Mesenchymal stem cell (in vitro differentiated cells and primary cell): ENCODE data around the gene CCDC30.
A peak's percentile ranks its signal among the peaks of the same experiment; 100 is the strongest.

Source experiments
- DNase-seq: peaks from one replicate; pipeline ENCODE4 v3.0.0-alpha.2; 2013
- H2AFZ ChIP-seq: one replicate; pipeline ENCODE4 v1.6.1; 2013; ENCODE audit warnings: low read depth, mild to moderate bottlenecking, control low read depth, inconsistent platforms, low read length, moderate library complexity
- H2AK5ac ChIP-seq: 2 replicates; pipeline ENCODE4 v1.6.1; 2013; ENCODE audit warnings: low read length, moderate library complexity, mild to moderate bottlenecking, inconsistent platforms; ENCODE audit not compliant: severe bottlenecking
- H2BK120ac ChIP-seq: one replicate; pipeline ENCODE4 v1.6.1; 2013; ENCODE audit warnings: low read depth, mild to moderate bottlenecking, inconsistent platforms, low read length, moderate library complexity
- H2BK12ac ChIP-seq, 2 experiments: one replicate each; pipeline ENCODE4 v1.6.1; 2013; ENCODE audit warnings: inconsistent platforms in 2 of 2, low read length in 2 of 2, mild to moderate bottlenecking in 2 of 2, moderate library complexity in 2 of 2, control low read depth in 1 of 2
- H2BK15ac ChIP-seq: one replicate; pipeline ENCODE4 v1.6.1; 2013; ENCODE audit warnings: mild to moderate bottlenecking, low read depth, inconsistent platforms; ENCODE audit not compliant: poor library complexity, severe bottlenecking
- H2BK5ac ChIP-seq: 2 replicates; pipeline ENCODE4 v1.6.1; 2013; ENCODE audit warnings: low read depth, mild to moderate bottlenecking, low read length, control low read depth, inconsistent platforms; ENCODE audit not compliant: poor library complexity, severe bottlenecking
- H3K14ac ChIP-seq, 2 experiments: one replicate each; pipeline ENCODE4 v1.6.1; 2013; ENCODE audit warnings: inconsistent platforms in 2 of 2, low read length in 2 of 2, control low read depth in 1 of 2, mild to moderate bottlenecking in 1 of 2, moderate library complexity in 1 of 2
- H3K18ac ChIP-seq, 2 experiments: one replicate each; pipeline ENCODE4 v1.6.1; 2013; ENCODE audit warnings: inconsistent platforms in 2 of 2, low read length in 2 of 2, control low read depth in 1 of 2, low read depth in 1 of 2, mild to moderate bottlenecking in 1 of 2
- H3K23ac ChIP-seq, 2 experiments: one replicate each; pipeline ENCODE4 v1.6.1; 2013; ENCODE audit warnings: inconsistent platforms in 2 of 2, low read length in 2 of 2, mild to moderate bottlenecking in 2 of 2, moderate library complexity in 2 of 2, control low read depth in 1 of 2
- H3K27ac ChIP-seq: 2 replicates; pipeline ENCODE4 v1.5.1; 2013; ENCODE audit warnings: mild to moderate bottlenecking, moderate library complexity, low read length, control low read depth, inconsistent platforms; ENCODE audit not compliant: poor library complexity, severe bottlenecking
- H3K27me3 ChIP-seq, 2 experiments: 2 replicates each; pipeline versions ENCODE4 v1.6.1 to v1.7.0; 2013; ENCODE audit warnings: low read length in 2 of 2, mild to moderate bottlenecking in 2 of 2, moderate library complexity in 2 of 2, control low read depth in 1 of 2, inconsistent platforms in 1 of 2; ENCODE audit not compliant: control insufficient read depth in 1 of 2, insufficient read depth in 1 of 2
- H3K36me3 ChIP-seq, 2 experiments: 2 replicates each; pipeline versions ENCODE4 v1.6.1 to v1.7.0; 2013; ENCODE audit warnings: low read length in 2 of 2, control low read depth in 1 of 2, inconsistent platforms in 1 of 2, low read depth in 1 of 2, mild to moderate bottlenecking in 1 of 2; ENCODE audit not compliant: insufficient read depth in 2 of 2, control insufficient read depth in 1 of 2
- H3K4ac ChIP-seq, 2 experiments: one replicate each; pipeline ENCODE4 v1.6.1; 2013; ENCODE audit warnings: inconsistent platforms in 2 of 2, low read length in 2 of 2, mild to moderate bottlenecking in 2 of 2, moderate library complexity in 2 of 2, control low read depth in 1 of 2, low read depth in 1 of 2
- H3K4me1 ChIP-seq: 2 replicates; pipeline ENCODE4 v1.6.1; 2013; ENCODE audit warnings: low read depth, low read length, control low read depth; ENCODE audit not compliant: control insufficient read depth, insufficient read depth
- H3K4me2 ChIP-seq: 2 replicates; pipeline ENCODE4 v1.6.1; 2013; ENCODE audit warnings: low read length, mild to moderate bottlenecking, inconsistent platforms; ENCODE audit not compliant: poor library complexity, severe bottlenecking
- H3K4me3 ChIP-seq, 2 experiments: 2 replicates each; pipeline versions ENCODE4 v1.5.1 to v1.7.0; 2013; ENCODE audit warnings: low read length in 2 of 2, mild to moderate bottlenecking in 2 of 2, control low read depth in 1 of 2, low read depth in 1 of 2; ENCODE audit not compliant: insufficient read depth in 1 of 2
- H3K79me1 ChIP-seq: replicated peaks from 2 replicates; pipeline ENCODE4 v1.6.1; 2013; ENCODE audit warnings: mild to moderate bottlenecking, control low read depth, low read length, inconsistent platforms; ENCODE audit not compliant: poor library complexity, severe bottlenecking
- H3K9ac ChIP-seq: 2 replicates; pipeline ENCODE4 v1.7.0; 2013; ENCODE audit warnings: mild to moderate bottlenecking, low read length, moderate library complexity
- H3K9me3 ChIP-seq: 2 replicates; pipeline ENCODE4 v1.7.0; 2013; ENCODE audit warnings: mild to moderate bottlenecking, low read length; ENCODE audit not compliant: control insufficient read depth
- H4K8ac ChIP-seq: one replicate; pipeline ENCODE4 v1.6.1; 2013; ENCODE audit warnings: inconsistent platforms, mild to moderate bottlenecking, low read length, moderate library complexity
- H4K91ac ChIP-seq: one replicate; pipeline ENCODE4 v1.6.1; 2013; ENCODE audit warnings: mild to moderate bottlenecking, low read length, inconsistent platforms
- WGBS: methylation state at CpG from one replicate; pipeline ENCODE4 v1.1.7; 2013; ENCODE audit warnings: mixed read lengths; 5-methylcytosine and 5-hydroxymethylcytosine counted together

The CCDC30 gene

GRCh38 chr1:42429603-42430002 is 33.5 kb upstream of the CCDC30 start:
- WGBS = 97% methylated on average over 1 of the region's 1 CpG
- H3K18ac ChIP-seq = no peak overlapping the region

GRCh38 chr1:42430286-42431135 is 32.6 kb upstream of the CCDC30 start:
- H4K8ac ChIP-seq = no peak overlapping the region
- H3K18ac ChIP-seq = no peak overlapping the region
- H3K4me3 ChIP-seq = no peak overlapping the region
- no peak overlapping the region for H3K14ac ChIP-seq
- H3K27ac ChIP-seq = no peak overlapping the region
- H4K91ac ChIP-seq = no peak overlapping the region
- WGBS = 88% methylated on average over 2 of the region's 3 CpGs
- H2BK120ac ChIP-seq = no peak overlapping the region
- no peak overlapping the region for H2AFZ ChIP-seq
- H2BK12ac ChIP-seq = no peak overlapping the region
- no peak overlapping the region for H3K4me2 ChIP-seq
- no peak overlapping the region for H2AK5ac ChIP-seq
- no peaks in the 10 kb centered on the region for H3K36me3 ChIP-seq
- no peaks in the 10 kb centered on the region for H3K4me1 ChIP-seq
- no peak for DNase-seq
- peak overlapping the region; percentile 60 for H3K9ac ChIP-seq
- no peak overlapping the region for H2BK15ac ChIP-seq
- no peaks in the 10 kb centered on the region for H3K27me3 ChIP-seq
- no peaks in the 10 kb centered on the region for H3K9me3 ChIP-seq
- H2BK5ac ChIP-seq = no peak overlapping the region
- H3K79me1 ChIP-seq = no peaks in the 10 kb centered on the region
- H3K4ac ChIP-seq = no peak overlapping the region
- no peak overlapping the region for H3K23ac ChIP-seq

More at GRCh38 chr1:42429603-42430002, 33.5 kb upstream of the CCDC30 start:
- Histone ChIP-seq H3K79me1 (no peaks in the 10 kb centered on the region), H2AK5ac (no peak overlapping the region), H3K27me3 (no peaks in the 10 kb centered on the region), H2AFZ (no peak overlapping the region), H3K4me1 (peaks cover under 1% of the 10 kb centered on the region), H3K27ac (no peak overlapping the region), H3K4me3 (no peak overlapping the region), H2BK120ac (no peak overlapping the region), H3K4me2 (no peak overlapping the region), H3K23ac (no peak overlapping the region), H2BK12ac (no peak overlapping the region), H4K8ac (no peak overlapping the region), H3K36me3 (no peaks in the 10 kb centered on the region), H2BK15ac (no peak overlapping the region), H3K14ac (no peak overlapping the region), H4K91ac (no peak overlapping the region), H2BK5ac (no peak overlapping the region), H3K4ac (no peak overlapping the region), H3K9me3 (no peaks in the 10 kb centered on the region), H3K9ac (peak overlapping the region; percentile 60)
- no peak for DNase-seq

- no peak for DNase-seq
- WGBS = 86% methylated on average over 1 of the region's 3 CpGs
- no peak overlapping the region for H3K9ac ChIP-seq
- no peak overlapping the region for H3K18ac ChIP-seq
- no peak overlapping the region for H4K8ac ChIP-seq
- no peak overlapping the region for H2AK5ac ChIP-seq
- no peaks in the 10 kb centered on the region for H3K4me1 ChIP-seq
- H3K23ac ChIP-seq = no peak overlapping the region
- no peak overlapping the region for H3K4ac ChIP-seq
- H3K4me3 ChIP-seq = no peak overlapping the region
- no peak overlapping the region for H3K4me2 ChIP-seq
- H3K9me3 ChIP-seq = no peaks in the 10 kb centered on the region
- H3K14ac ChIP-seq = no peak overlapping the region
- no peaks in the 10 kb centered on the region for H3K79me1 ChIP-seq
- H3K27me3 ChIP-seq = no peaks in the 10 kb centered on the region
- no peaks in the 10 kb centered on the region for H3K36me3 ChIP-seq
- no peak overlapping the region for H2BK5ac ChIP-seq
- no peak overlapping the region for H2BK15ac ChIP-seq
- H2AFZ ChIP-seq = no peak overlapping the region
- H3K27ac ChIP-seq = no peak overlapping the region
- H2BK12ac ChIP-seq = no peak overlapping the region
- no peak overlapping the region for H2BK120ac ChIP-seq
- H4K91ac ChIP-seq = no peak overlapping the region
These were observed 31.6 kb upstream of the CCDC30 start for GRCh38 chr1:42431514-42431913.

GRCh38 chr1:42432714-42433113 is 30.4 kb upstream of the CCDC30 start:
- Histone ChIP-seq H3K9me3 (no peaks in the 10 kb centered on the region), H3K18ac (no peak overlapping the region), H3K4me2 (no peak overlapping the region), H3K27ac (no peak overlapping the region), H3K27me3 (no peaks in the 10 kb centered on the region), H2BK12ac (no peak overlapping the region), H3K4me1 (no peaks in the 10 kb centered on the region), H2BK15ac (no peak overlapping the region), H2AFZ (no peak overlapping the region), H3K4me3 (no peak overlapping the region), H2BK5ac (no peak overlapping the region), H3K36me3 (no peaks in the 10 kb centered on the region), H3K4ac (no peak overlapping the region), H3K79me1 (no peaks in the 10 kb centered on the region), H4K91ac (no peak overlapping the region), H3K23ac (no peak overlapping the region), H4K8ac (no peak overlapping the region), H2AK5ac (no peak overlapping the region), H3K9ac (no peak overlapping the region), H3K14ac (no peak overlapping the region), H2BK120ac (no peak overlapping the region)
- WGBS = 85% methylated on average over 4 of the region's 4 CpGs
- DNase-seq = no peak
